ENCODE measurements around the gene MTR. TPM values are rescaled to one million over a fixed set of nuclear protein-coding genes. Genes with fewer than 3 reads are reported as not detected.

MTR gene
- total and polyA plus RNA-seq, 2 experiments from 2014 or later = 23.9 to 61.7 TPM

GRCh38 chr1:236806634-236807033 is 11.5 kb downstream of the MTR start:
- Histone ChIP-seq H3K9me3 (ENCODE audit: low read depth) (no peaks in the 10 kb centered on the region), H3K4me1 (ENCODE audit: low read depth) (no peaks in the 10 kb centered on the region), H3K27me3 (no peaks in the 10 kb centered on the region), H3K4me3 (no peak overlapping the region), H3K27ac (no peak overlapping the region), H3K36me3 (peaks cover 26% of the 10 kb centered on the region)
- TF ChIP-seq, protein P1, sequence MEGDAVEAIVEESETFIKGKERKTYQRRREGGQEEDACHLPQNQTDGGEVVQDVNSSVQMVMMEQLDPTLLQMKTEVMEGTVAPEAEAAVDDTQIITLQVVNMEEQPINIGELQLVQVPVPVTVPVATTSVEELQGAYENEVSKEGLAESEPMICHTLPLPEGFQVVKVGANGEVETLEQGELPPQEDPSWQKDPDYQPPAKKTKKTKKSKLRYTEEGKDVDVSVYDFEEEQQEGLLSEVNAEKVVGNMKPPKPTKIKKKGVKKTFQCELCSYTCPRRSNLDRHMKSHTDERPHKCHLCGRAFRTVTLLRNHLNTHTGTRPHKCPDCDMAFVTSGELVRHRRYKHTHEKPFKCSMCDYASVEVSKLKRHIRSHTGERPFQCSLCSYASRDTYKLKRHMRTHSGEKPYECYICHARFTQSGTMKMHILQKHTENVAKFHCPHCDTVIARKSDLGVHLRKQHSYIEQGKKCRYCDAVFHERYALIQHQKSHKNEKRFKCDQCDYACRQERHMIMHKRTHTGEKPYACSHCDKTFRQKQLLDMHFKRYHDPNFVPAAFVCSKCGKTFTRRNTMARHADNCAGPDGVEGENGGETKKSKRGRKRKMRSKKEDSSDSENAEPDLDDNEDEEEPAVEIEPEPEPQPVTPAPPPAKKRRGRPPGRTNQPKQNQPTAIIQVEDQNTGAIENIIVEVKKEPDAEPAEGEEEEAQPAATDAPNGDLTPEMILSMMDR (IDR thresholded peaks at IDR 0.05; ENCODE audit: low read depth, low read length) = no peak
- DNase-seq (ENCODE audit: low read depth in 1 of 2, low spot score in 1 of 2) = no peak

- peaks cover 30% of the 10 kb centered on the region for H3K36me3 ChIP-seq
- TF ChIP-seq, protein P1 (IDR thresholded peaks at IDR 0.05; ENCODE audit: low read depth, low read length) = no peak
- peaks cover 14% of the 10 kb centered on the region for H3K4me1 ChIP-seq (ENCODE audit: low read depth)
- H3K9me3 ChIP-seq (ENCODE audit: low read depth) = no peaks in the 10 kb centered on the region
- no peaks in the 10 kb centered on the region for H3K27me3 ChIP-seq
- H3K4me3 ChIP-seq = no peak overlapping the region
- no peak for DNase-seq (ENCODE audit: low read depth in 1 of 2, low spot score in 1 of 2)
- H3K27ac ChIP-seq = peak overlapping the region; percentile 19
Observed at GRCh38 chr1:236808005-236808404, 12.9 kb downstream of the MTR start.

DNA sequence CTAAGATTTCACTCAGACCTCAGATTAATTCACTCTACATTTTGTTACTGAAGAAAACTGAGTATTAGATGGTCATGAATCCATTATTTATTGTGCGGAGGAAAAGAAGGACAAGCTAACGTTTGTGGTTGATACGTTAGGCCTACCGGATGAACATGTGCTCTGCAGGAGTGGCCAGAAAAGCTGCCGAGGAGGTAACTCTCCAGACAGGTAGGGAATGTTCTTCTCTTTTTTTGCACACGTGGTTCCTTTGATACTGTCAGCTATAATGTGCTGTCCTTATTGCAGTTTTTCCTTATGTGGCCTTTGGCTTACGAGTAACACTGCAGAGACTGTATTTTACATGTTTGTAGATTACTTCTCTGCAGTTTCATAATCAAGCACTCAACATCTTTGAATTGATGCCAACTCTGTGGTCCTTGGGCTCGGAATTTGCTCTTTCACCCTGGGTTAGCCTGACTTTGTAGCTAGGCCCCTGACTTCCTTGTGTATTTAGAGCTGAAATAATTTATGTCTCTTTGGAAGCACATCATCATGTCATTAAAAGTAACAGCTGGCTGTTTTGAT is 13.6 kb downstream of the MTR start:
- peaks cover 34% of the 10 kb centered on the region for H3K36me3 ChIP-seq

DNA sequence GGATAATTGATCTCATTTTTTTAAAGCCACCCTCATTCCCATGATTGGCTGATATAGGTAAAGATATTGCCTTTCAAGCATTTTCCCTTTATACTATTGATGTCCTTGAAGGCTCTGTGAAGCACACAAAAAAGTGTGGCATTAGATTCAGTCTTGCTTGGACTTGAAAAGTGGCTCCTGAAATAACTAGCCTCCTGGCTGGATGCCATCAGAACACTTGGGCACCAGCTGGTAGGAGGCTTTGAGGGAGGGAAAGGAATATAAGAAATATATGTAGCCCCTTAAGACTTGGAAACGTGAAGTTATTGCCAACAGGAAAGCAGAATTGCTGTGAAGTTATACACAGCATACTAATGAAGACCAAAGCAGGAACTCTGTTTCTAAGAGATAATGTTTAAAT is 14.1 kb downstream of the MTR start:
- Histone ChIP-seq H3K9me3 (ENCODE audit: low read depth) (no peaks in the 10 kb centered on the region), H3K27me3 (no peaks in the 10 kb centered on the region), H3K4me3 (no peak overlapping the region), H3K36me3 (peaks cover 32% of the 10 kb centered on the region), H3K4me1 (ENCODE audit: low read depth) (peaks cover 18% of the 10 kb centered on the region), H3K27ac (peak overlapping the region; percentile 54)
- peak in 1 of 2 donors; percentile 4 for DNase-seq (ENCODE audit: low read depth in 1 of 2, low spot score in 1 of 2)
- TF ChIP-seq, protein P1 (IDR thresholded peaks at IDR 0.05; ENCODE audit: low read depth, low read length) = no peak

More for the DNA sequence above, 13.6 kb downstream of the MTR start:
- DNase-seq (ENCODE audit: low read depth in 1 of 2, low spot score in 1 of 2) = peak in 1 of 2 donors; percentile 48
- TF ChIP-seq, protein P1 (IDR thresholded peaks at IDR 0.05; ENCODE audit: low read depth, low read length) = no peak
- H3K4me1 ChIP-seq (ENCODE audit: low read depth) = peaks cover 18% of the 10 kb centered on the region
- H3K4me3 ChIP-seq = no peak overlapping the region
- no peaks in the 10 kb centered on the region for H3K9me3 ChIP-seq (ENCODE audit: low read depth)
- H3K27me3 ChIP-seq = no peaks in the 10 kb centered on the region
- H3K27ac ChIP-seq = peak overlapping the region; percentile 54

DNA sequence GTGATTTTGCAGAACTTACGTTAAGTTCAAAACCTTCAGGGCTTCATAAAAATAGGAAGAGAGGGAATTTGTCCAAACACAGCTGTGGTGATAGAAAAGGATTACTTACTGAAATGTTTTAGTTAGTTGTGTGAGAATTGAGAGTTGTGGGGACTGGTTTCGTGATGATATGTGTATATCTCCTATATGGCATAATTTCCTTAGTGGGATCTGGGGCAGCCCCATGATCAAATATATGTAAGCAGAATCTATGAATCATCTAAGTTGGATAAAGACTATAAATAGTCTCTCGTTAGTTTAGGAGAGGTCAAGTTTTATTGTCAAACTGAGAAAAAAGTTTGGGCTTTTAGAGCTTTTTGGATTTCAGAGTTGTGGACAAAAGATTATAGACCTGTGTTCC is 14.9 kb downstream of the MTR start:
- Histone ChIP-seq H3K27me3 (no peaks in the 10 kb centered on the region), H3K4me1 (ENCODE audit: low read depth) (peaks cover 25% of the 10 kb centered on the region), H3K36me3 (peaks cover 32% of the 10 kb centered on the region), H3K27ac (peak overlapping the region; percentile 54), H3K4me3 (no peak overlapping the region), H3K9me3 (ENCODE audit: low read depth) (no peaks in the 10 kb centered on the region)
- DNase-seq (ENCODE audit: low read depth in 1 of 2, low spot score in 1 of 2) = no peak
- TF ChIP-seq, protein P1 (IDR thresholded peaks at IDR 0.05; ENCODE audit: low read depth, low read length) = no peak
